ENCODE data around the gene KRTAP5-9.
"Not testable (repeated sequence)": the region's sequence is repeated elsewhere in the genome, so short reads cannot be mapped to it uniquely, and the experiment has no call there.

The KRTAP5-9 gene, protein sequence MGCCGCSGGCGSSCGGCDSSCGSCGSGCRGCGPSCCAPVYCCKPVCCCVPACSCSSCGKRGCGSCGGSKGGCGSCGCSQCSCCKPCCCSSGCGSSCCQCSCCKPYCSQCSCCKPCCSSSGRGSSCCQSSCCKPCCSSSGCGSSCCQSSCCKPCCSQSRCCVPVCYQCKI

DNA sequence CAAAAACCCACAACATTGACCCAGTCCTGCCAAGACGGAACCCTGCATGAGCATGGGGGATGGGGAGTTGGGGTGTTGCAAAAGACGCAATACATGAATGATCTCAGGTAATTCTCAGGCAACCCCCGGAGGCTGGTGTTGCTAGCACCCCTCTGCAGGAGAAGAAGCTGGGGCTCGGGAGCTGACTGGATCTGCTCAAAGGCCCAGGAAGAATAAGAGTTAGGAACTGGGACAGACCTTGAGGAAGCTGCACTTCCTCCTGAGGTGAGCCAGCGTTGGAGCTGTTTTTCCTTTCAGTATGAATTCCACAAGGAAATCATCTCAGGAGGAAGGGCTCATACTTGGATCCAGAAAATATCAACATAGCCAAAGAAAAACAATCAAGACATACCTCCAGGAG is at the start of gene KRTAP5-9:
Gene KRTAP5-9 (plus strand): TSS at position 301 of the 400 bp plus-strand sequence. CDS start 238 bp downstream, outside the sequence.
- DNase-seq, result no peak

DNA sequence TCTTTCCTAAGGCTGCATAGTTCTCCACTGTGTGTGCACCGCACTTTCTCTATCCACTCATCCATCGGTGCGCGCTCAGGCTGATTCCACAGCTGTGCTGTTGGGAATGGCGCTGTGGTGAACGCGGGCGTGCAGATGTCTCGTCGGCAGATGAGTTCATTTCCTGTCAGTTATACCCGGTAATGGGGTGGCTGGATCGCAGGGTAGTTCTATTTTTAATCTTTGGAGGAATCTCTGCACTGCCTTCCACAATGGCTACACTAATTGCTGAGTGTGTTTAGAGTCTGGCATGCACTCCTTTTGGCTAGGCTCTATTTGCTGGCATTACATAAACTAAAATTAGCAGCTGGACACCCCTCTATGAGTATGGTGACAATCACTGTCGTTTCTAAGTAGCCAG is 49.1 kb upstream of the KRTAP5-9 start:
- no peak for DNase-seq

DNA sequence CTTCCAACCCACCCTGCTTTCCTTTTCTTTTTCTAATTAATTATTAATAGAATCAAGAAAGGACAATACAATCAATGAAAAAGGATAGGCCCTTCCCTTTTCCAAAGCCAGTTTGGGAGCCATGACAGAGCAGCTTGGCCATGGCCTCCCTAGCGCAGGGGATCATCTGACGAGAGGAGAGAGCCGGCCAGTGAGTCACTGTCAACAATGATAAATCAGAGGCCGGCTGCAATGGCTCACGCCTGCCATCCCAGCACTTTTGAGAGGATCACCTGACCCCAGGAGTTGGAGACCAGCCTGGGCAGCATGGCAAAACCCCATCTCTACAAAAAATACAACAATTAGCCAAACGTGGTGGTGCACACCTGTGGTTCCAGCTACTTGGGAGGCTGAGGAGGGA is 48.7 kb upstream of the KRTAP5-9 start:
- DNase-seq, result no peak

DNA sequence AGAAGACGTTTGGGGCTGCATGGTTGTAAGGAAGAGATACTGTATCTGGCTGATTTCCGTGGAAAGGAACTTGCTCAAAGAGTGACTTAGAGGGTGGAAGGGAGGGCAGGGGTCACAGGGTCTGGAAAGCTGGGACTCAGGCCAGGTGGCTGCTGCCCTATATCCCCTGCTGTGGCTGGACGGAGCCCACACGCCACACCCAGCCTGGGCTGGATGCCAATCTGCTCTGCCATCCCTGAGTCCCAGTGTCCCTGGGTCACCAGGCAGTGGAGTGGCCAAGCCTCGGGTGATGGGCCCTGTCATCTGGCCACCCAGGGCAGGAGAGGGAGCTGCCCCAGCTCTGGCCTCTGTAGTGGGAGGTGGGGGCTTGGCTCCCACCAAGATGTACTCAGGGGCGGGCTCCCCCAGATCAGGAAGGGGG is 47.6 kb upstream of the KRTAP5-9 start:
- DNase-seq, result no peak

DNA sequence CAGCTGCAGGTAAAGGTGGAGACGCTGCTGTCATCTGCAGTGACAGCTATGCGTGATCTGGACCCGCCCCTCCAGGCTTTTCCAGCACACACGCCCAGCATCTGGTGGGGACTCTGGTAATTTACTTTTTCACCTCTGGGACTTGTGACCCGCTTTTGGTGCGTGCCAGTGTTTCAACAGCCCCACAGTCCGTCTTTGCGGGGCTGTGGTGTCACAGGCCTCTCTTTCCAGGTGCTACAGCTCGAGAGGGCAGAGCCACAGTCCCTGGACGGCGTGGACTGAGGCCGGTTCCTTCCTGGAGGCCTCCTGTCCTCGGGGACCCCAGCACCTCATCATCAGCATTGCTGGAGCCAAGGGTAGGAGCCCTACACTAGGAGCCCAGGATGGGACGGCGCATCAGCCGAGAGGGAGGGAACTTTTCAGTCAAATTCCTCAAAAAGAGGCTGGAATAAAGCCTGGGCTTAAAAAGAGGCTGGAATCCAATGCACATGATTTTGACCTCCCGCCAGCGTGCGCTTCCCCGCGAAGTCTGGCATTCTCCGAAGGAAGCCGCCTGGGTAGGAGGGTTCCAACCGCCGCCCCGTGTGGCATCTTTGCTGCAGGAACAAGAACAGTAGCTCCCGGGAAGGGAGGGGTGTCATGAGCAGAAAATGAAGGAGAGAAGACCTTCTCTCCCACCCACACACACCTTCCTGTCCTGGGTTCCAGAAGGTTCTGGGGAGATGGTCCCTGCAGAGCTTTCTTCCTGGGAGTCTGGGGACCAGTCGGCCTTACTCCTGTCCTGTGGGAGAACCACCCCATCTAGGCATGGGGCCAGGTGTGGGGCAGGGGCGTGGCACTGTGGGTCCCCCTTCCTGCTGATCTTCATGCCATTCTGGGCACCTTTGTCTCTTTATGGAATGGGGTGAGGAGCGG is 46.9 kb upstream of the KRTAP5-9 start:
- no peak for DNase-seq

DNA sequence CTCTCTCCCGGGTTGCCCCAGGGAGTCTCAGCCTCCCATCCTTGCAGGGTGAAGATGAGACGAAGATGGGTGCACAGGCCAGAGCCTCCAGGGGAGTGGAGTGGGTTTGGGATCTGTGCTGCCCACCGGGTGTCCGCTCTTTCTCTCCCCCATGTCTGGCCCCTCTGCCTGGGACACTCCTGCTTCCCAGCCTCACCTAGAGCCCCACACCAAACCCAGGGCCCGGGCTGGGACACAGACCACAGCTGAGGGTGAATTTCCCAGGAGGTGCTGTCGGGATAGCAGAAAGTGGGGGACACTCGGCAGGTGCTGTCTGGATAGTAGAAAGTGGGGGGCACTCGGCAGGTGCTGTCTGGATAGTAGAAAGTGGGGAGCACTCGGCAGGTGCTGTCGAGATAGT is 46.2 kb upstream of the KRTAP5-9 start:
- DNase-seq, result no peak

DNA sequence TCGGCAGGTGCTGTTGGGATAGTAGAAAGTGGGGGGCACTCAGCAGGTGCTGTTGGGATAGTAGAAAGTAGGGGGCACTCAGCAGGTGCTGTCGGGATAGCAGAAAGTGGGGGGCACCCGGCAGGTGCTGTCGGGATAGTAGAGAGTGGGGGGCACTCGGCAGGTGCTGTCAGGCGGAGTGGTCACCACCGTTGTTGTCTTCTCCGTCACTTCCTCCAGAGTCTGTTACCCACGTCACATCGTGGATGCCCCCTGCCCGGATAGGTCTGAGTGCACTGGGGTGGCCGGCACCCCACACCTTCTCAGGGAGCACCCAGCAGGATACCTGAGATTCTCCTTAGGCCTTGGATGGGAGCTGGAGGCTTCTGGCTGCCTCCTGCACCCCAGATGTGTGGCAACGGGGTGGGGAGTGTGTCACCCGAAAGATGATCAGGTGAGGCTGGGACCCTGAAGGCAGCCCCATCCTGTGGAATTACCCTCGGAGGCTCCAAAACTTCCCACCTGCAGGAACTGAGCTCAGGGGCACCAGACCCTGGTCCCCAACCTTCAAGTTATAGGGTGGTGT is 45.3 kb upstream of the KRTAP5-9 start:
- DNase-seq, result no peak

DNA sequence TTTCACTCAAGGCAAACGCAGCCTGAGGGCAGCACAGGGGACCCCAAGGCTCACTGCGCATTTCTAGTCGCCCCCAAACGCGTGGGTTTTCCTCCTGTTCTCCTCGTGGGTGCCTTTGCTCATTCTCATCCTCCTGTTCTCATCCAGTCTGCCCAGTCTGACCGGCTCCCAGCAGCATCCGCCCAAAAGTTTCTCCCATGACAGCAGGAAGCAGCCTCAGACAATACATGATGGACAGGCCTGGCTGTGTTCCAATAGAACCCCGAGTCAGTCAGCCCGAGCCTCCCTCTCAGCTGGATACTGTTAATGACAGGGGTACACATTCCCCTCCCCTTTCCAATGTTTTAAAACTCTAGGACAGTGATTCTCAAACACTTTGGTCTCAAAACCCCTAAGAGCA is 43.7 kb upstream of the KRTAP5-9 start:
- no peak for DNase-seq

DNA sequence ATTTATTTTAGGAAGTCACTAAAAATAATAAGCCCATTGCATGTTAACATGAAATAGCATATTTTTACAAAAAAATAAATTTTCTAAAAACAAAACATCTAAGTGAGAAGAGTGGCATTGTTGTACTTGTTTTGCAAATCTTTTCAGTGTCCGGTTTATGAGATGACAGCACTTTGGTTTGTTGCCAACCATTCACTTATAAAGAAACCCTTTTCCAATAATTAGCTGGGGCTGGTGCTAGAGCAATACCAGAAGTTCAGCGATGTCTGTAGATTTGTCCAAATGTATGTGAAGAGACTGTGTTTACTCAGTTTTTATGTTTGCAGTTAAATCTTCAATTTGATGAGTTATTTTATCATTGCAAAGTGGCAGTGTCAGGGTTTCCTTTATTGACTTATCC is 43.2 kb upstream of the KRTAP5-9 start:
- no peak for DNase-seq

DNA sequence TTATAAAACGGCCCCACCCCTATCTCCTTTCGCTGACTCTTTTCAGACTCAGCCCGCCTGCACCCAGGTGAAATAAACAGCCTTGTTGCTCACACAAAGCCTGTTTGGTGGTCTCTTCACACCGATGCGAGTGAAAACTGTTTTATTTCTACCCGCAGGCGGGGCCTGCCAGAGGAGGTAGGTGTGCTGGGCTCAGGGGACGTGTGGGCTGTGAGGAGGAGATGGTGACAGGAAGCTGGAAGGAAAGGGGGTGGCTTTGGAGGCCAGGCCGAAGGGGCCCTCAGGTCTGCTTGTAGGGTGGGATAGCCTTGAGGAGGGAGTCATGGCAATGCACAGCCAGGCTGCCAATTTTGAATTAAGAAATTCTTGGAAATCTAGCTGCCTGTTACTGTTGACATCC is 42.4 kb upstream of the KRTAP5-9 start:
- no peak for DNase-seq

DNA sequence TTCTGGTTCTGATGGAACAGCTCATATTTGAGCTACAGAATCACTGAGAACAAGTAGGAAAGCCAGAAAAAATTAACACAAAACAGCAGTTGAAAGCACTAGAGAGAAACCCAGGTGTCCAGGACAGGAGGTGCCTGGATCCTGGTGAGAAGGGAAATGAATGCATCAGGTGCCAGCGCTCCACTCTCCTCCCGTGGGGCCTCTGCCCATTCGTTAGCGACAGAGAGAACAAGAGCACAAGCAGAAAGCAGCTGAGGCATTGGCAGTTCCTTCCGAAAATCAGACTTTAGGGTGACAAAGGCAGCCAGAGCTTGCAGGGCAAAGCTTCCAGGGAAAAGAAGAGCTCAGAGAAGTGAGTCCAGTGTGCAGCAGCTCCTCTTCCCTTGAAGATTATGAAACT is 41.1 kb upstream of the KRTAP5-9 start:
- no peak for DNase-seq

DNA sequence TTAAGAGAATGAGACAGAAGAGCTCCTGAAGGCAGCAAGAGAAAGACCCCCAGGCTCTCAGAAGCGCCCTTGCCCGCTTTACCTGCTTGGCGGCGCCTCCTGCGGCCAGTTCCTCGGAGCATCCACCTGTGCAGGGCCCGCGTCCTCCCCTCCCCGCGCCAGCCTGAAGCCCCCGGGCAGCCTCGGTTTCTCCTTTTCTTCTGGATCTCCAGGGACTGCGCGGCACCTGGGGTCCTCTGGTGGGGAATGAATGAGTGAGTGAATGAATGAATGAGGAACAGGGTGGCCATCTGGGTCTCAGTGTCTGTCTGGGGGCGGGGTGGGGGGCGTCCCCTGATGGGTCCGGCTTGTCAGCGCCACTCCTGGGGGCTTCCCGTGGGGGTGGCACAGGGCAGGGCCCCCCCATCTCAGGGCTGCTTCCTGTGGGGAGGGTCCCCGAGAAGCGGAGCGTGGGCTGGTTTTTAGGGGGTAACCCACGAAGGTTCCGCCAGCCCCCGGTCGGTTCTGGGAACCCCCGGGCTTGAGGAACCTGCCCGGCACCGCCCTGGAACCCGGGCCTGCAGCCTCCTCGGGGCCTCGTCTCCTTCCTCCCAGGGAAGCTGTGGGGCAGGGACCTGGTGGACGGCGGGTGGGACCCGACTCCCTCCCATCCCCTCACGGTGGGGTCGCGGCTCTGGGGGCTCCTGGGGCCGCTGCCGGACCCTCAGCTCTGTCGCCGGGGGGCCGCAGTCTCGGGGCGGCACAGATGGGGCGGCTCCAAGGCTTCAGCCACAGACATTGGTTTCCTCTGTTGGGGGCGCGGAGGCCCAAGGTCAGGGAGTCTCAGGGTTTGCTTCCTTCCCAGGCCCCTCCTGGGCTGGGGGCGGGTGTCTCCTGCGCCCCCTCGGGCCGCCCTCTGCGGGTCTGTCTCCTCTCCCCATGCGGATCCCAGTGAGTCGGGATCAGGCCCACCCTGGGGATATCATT is 29.4 kb upstream of the KRTAP5-9 start:
- no peak for DNase-seq

DNA sequence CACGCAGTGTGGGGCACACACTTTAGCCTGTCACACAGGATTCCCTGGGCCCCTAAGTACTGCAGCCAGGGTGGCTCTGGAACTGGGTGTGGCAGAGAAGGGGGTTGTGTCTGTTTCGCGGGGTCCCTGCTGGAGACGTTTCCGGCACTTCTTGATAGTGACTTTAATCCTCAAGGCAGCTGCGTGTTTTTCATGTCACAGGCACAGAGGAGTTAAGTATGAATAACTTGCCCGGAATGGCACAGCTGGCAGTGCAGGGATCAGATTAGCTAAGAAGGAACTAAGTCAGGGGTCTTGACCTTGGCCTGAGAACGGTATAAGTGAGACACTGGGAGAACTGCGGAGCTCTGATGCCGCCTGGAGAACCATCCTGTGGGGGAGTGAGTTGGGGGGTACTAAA is 28.7 kb upstream of the KRTAP5-9 start:
- no peak for DNase-seq

DNA sequence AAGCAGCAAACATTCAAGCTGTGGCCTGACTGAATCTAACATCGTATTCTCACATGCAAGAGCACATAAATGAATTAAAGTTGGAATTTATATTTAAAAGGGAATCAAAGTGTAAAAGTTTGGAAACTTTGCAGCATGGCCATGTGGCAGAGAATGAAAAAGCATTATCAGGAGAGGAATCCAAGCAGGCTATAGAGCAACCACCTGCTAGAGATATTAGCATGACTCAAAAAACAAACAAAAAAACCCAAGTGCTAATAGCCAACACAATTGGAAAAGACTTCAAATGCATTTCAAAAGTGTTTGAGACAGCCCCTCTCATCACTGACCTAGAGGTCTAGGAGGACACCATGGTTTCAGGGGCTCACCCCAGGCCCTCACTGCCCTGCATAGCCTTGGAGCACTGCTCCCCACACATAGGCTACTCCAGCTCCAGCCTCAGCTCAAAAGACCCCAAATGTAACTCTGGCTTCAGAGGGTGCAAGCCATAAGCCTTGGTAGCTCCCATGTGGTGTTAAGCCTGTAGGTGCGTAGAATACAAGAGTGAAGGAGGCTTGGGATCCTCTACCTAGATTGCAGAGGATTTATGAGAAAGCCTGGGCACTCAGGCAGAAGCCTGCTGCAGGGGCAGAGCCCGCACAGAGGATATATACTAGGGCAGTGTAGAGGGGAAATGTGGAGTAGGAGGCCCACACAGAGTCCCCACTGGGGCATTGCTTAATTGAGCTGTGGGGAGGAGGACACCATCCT is 22.9 kb upstream of the KRTAP5-9 start:
- DNase-seq, result no peak

DNA sequence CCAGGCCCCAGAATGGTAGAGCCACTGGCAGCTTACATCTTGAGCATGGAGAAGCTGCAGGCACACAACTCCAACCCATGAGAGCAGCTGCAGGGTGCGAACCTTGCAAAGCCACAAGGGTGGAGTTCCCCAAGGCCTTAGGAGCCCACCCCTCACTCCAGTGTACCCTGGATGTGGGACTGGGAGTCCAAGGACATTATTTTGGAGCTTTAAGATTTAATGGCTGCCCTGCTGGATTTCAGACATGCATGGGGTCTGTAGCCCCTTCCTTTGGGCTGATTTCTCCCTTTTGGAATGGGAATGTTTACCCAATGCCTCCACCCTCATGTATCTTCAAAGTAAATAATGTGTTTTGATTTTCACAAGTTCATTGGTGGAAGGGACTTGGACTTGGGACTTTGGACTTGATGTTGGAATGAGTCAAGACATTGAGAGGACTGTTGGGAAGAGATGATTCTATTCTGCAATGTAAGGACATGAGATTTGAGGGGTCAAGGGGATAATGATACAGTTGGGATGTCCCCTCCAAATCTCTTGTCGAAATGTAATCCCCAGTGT is 22.2 kb upstream of the KRTAP5-9 start:
- DNase-seq, result no peak

DNA sequence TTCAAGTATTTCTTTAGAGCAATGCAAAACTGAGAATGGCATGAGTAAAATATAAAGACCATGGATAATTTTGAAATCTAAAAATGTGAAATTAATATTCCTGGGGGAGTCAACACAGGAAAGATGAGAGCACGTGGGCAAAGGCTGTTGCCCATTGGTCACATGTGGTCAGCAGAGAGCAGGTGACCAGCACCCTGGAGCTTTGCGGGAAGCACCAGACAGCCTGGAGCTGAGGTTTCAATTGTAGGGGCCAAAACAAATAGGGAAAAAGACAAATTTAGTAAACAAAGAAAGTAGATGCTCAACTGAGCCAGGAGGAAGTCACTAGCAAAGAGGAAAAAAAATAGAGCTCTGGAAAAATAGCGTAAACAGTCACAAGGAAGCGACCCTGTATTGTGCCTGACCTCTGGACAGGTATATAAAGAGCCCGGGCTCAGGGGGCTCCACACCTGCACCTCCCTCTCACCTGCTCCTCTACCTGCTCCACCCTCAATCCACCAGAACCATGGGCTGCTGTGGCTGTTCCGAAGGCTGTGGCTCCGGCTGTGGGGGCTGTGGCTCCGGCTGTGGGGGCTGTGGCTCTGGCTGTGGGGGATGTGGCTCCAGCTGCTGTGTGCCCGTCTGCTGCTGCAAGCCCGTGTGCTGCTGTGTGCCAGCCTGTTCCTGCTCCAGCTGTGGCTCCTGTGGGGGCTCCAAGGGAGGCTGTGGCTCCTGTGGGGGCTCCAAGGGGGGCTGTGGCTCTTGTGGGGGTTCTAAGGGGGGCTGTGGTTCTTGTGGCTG is 21.2 kb upstream of the KRTAP5-9 start, which contains the start of gene KRTAP5-7:
Gene KRTAP5-7 (plus strand): TSS at position 472 of the 780 bp plus-strand sequence. CDS start 34 bp downstream, at position 506.
- DNase-seq, result not testable (repeated sequence)

DNA sequence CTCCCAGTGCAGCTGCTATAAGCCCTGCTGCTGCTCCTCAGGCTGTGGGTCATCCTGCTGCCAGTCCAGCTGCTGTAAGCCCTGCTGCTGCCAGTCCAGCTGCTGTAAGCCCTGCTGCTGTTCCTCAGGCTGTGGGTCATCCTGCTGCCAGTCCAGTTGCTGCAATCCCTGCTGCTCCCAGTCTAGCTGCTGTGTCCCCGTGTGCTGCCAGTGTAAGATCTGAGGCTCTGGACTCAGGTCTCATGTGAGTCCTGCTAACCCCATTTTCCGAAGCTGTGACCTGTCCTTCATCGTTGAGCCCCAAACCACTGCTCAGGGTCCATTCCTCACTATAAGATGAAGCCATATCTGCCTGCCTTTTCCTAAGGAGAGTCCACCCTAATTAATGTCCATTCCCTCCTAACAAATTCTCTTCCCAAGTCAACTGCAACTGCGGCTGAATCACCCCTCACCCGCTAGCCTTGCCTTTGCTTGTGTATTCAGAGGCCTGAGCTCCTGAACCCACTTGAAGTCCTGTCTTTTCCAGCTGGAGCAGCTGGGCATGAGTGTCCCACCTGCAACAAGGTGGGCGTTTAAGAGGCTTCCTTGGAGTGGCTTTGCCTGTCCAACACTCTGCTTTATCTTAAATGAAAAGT is 20.5 kb upstream of the KRTAP5-9 start:
- no peak for DNase-seq

DNA sequence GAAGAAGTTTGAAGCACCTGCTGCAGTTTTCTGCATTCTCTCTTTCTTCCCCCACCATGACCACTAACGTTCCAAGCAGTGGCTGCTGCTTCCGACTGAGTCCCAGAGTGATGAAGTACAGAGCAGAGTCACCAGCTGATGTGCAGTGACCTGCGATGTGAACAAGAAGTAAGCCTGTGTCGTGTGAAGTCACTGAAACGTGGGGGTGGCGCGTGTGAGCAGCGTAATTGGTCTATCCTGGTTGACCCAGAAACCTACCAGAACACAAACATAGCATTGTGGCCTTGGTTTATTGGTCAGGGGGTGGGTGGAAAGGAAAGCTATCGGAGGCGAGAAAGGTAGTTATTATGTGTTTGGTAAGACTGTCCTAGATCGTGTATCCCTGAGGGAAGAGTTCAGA is 17.6 kb upstream of the KRTAP5-9 start:
- DNase-seq, result no peak

DNA sequence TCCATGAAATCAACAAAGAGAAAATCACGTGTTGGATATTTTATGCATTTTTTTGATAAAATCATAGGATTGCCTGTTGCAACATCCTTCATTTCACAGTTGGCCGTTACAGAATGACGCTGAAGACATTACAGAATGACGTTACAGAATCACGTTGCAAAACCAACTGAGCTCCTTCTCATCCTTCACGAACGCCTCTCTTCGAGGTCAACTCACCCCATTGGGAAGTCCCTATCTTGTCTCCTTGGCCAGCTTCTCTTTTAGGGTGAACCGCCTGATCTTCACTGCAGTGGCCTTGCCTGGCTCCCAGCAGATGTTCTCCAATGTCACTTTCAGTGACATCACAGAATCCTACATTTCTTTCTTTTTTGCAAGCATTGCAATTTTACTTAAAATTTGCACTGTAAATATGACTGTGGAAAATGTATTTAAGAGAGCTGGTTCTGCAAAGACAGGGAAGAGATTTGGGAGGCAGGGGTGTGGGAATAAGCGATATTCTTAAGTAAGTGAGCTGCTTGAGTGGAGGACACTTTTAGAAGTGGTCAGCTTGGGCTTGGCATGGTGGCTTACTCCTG is 16.1 kb upstream of the KRTAP5-9 start:
- no peak for DNase-seq

Data from CD4-positive, alpha-beta T cell treated with Interleukin-10 for 1 hour (primary cell).